Hair follicle dermal papilla cell (primary cell): ENCODE results near the gene BCL3. TPM values are rescaled to one million over a fixed set of nuclear protein-coding genes. Genes with fewer than 3 reads are reported as not detected.

Experiments
- small RNA-seq: library from RNA; depleted of rRNA; stranded (forward); fragments of <200 nt; gene quantifications from one replicate; pipeline ENCODE3, GENCODE V24; 2012
- total RNA-seq: library from RNA; depleted of rRNA; stranded (reverse); fragments of >200 nt; gene quantifications from 2 replicates; pipeline ENCODE4 v1.2.3, GENCODE V29; 2012

BCL3 gene, protein sequence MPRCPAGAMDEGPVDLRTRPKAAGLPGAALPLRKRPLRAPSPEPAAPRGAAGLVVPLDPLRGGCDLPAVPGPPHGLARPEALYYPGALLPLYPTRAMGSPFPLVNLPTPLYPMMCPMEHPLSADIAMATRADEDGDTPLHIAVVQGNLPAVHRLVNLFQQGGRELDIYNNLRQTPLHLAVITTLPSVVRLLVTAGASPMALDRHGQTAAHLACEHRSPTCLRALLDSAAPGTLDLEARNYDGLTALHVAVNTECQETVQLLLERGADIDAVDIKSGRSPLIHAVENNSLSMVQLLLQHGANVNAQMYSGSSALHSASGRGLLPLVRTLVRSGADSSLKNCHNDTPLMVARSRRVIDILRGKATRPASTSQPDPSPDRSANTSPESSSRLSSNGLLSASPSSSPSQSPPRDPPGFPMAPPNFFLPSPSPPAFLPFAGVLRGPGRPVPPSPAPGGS
- 10.3 and 16.2 TPM in 2 replicates for total RNA-seq

DNA sequence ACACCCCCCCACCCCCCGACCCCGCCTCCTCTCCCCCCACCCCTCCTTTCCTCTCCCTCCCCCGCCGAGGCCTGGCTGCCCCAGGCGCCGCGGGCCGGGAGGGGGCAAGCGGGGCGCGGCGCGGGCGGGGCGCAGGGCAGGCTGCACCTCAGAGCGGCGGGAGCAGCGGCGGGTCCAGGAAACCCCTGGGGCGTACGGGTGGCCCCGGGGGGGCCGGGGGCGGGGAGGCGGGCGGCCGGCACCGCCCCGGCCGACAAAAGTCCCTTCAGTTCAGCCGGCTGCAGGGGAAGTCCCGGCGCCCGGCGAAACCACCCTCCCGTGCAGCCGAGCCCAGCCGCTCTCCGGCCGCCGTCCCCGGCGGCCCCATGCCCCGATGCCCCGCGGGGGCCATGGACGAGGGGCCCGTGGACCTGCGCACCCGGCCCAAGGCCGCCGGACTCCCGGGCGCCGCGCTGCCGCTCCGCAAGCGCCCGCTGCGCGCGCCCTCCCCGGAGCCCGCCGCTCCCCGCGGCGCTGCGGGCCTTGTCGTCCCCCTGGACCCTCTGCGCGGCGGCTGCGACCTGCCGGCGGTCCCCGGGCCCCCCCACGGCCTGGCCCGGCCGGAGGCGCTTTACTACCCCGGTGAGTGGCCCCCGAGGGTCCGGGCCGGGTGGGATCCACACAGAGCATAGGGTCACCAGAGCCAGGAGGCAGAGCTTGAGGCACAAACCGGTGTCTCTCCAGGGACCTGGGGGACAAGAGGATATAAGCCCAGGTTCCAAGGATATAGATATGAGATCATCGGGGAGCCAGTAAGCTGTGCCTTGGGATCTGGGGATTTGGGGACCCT lies at the start of gene BCL3:
Gene BCL3 (plus strand): TSS at position 283 of the 829 bp plus-strand sequence. CDS start 83 bp downstream, at position 366.

GRCh38 chr19:44777715-44778347 lies 29.3 kb downstream of the BCL3 start, which contains the start of gene CBLC:
CBLC (plus strand) TSS chr19:44777890; CDS start chr19:44777932, 42 bp downstream.

GRCh38 chr19:44808463-44809371 lies 60.2 kb downstream of the BCL3 start, which contains the start of gene BCAM:
BCAM (plus strand) TSS chr19:44809103; CDS start chr19:44809125, 22 bp downstream.

Small RNAs within 50 kb of the gene (small RNA-seq; reads per million reads assigned to genes)
- gene RF00156 (not detected), gene RF00285 (not detected)

Other genes starting within 250 kb of the BCL3 start
- gene ZNF180, start 248.2 kb upstream of the BCL3 start, total RNA-seq = 6.8 and 12.0 TPM in 2 replicates
- not detected in 2 replicates for gene CEACAM20, start 219.0 kb upstream of the BCL3 start, total RNA-seq
- not detected in 2 replicates for gene IGSF23, start 135.1 kb upstream of the BCL3 start, total RNA-seq
- gene PVR, start 104.8 kb upstream of the BCL3 start, total RNA-seq = 39.3 and 41.9 TPM in 2 replicates
- gene CEACAM19, start 77.2 kb upstream of the BCL3 start, total RNA-seq = 0.49 and 1.3 TPM in 2 replicates
- not detected in 2 replicates for gene CEACAM16, start 49.6 kb upstream of the BCL3 start, total RNA-seq
- gene CBLC, start 29.2 kb downstream of the BCL3 start, total RNA-seq = 0.36 TPM in 1 of 2 replicates, not detected in the other
- gene BCAM, start 60.4 kb downstream of the BCL3 start, total RNA-seq = 1.6 and 3.6 TPM in 2 replicates
- gene NECTIN2, start 97.6 kb downstream of the BCL3 start, total RNA-seq = 53.2 and 53.7 TPM in 2 replicates
- gene TOMM40, start 142.5 kb downstream of the BCL3 start, total RNA-seq = 34.2 and 41.9 TPM in 2 replicates
- 2.3 TPM in 2 replicates for gene APOE, start 157.1 kb downstream of the BCL3 start, total RNA-seq
- not detected in 2 replicates for gene APOC1, start 165.9 kb downstream of the BCL3 start, total RNA-seq
- not detected in 2 replicates for gene APOC4, start 193.5 kb downstream of the BCL3 start, total RNA-seq
- gene APOC2, start 197.3 kb downstream of the BCL3 start, total RNA-seq = not detected in 2 replicates
- 39.6 and 40.7 TPM in 2 replicates for gene CLPTM1, start 206.7 kb downstream of the BCL3 start, total RNA-seq